Left lung (tissue), 14 donors: ENCODE data around the gene ZNF182. TPM values are rescaled to one million over a fixed set of nuclear protein-coding genes. Genes with fewer than 3 reads are reported as not detected.
A peak's percentile ranks its signal among the peaks of the same experiment; 100 is the strongest.

Experiments used
- ATAC-seq: fragments of 200-7000 bp; cut with Tn5 transposase; one replicate; pipeline ENCODE4 v1.9.1; 2020; ENCODE audit warnings: moderate library complexity
- DNase-seq, 4 donors: peaks; one replicate each; pipeline ENCODE4 v3.0.0-alpha.2; 2013 to 2020
- H3K27ac ChIP-seq, 2 donors: fragments of 200-600 bp; sonication (generic) in 1 of 2; one replicate each; pipeline versions ENCODE4 v1.5.0 to v1.8.0; 2020 to 2021
- H3K27me3 ChIP-seq, 2 donors: fragments of 200-600 bp; sonication (generic) in 1 of 2; one replicate each; pipeline versions ENCODE4 v1.5.0 to v1.8.0; 2020 to 2021
- H3K36me3 ChIP-seq, 2 donors: fragments of 200-600 bp; sonication (generic) in 1 of 2; one replicate each; pipeline versions ENCODE4 v1.5.0 to v1.8.0; 2020 to 2021
- H3K4me1 ChIP-seq, 2 donors: fragments of 200-600 bp; one replicate each; pipeline ENCODE4 v1.8.0; 2021
- H3K4me3 ChIP-seq, 2 donors: fragments of 200-600 bp; sonication (generic) in 1 of 2; one replicate each; pipeline versions ENCODE4 v1.5.0 to v1.8.0; 2020 to 2021; ENCODE audit warnings: mild to moderate bottlenecking in 1 of 2
- H3K9me3 ChIP-seq, 2 donors: fragments of 200-600 bp; sonication (generic) in 1 of 2; one replicate each; pipeline versions ENCODE4 v1.5.0 to v1.8.0; 2020 to 2021
- CTCF ChIP-seq, 2 donors: fragments of 200-600 bp; sonication (generic) in 1 of 2; IDR thresholded peaks; one replicate each; pipeline versions ENCODE4 v1.5.0 to v1.8.0; 2021; ENCODE audit warnings: antibody characterized with exemption in 2 of 2
- intact Hi-C, 2 donors: fragments of 100-400 bp; cut with DNase I; formaldehyde crosslinking; loops; one replicate each; pipeline versions ENCODE4 v1.11.2 to v1.14.2; 2022
- long read RNA-seq, 12 donors: library from polyadenylated mRNA in 2 of 12; unstranded in 2 of 12; transcript quantifications; one replicate each; pipeline ENCODE4 v2.0.0 and lab custom pipeline, GENCODE V29; 2019 to 2026
- polyA plus RNA-seq, 6 donors: library from polyadenylated mRNA; unstranded; fragments of 120-200 nt; gene quantifications; one replicate each; pipeline ENCODE4 v1.2.1, GENCODE V29; 2013; ENCODE audit not compliant: insufficient read length in 6 of 6
- total RNA-seq, 2 donors: library from RNA; stranded (reverse); fragmentation: NEBNext Ultra II Directional; extraction: Animal tissue kit (Norgen Biotek cat#: 25700); gene quantifications; one replicate each; pipeline ENCODE4 v1.2.1, GENCODE V29; 2021
- donor health status: DM: no; HTN: yes; CAD: no.
- donor health status: DM: no; HTN: no; CAD: no.

ZNF182 gene
- 1 to 10 TPM; 5.1 to 5.9 TPM for total RNA-seq
- polyA plus RNA-seq = 10 to 100 TPM in 4 of 6 donors, 1 to 10 TPM in 2; 9.6 to 13.4 (median 10.9) TPM
- long read RNA-seq, donor 1, partial matches to known transcripts = 0 of 1 reads
- long read RNA-seq, donor 1, other reads (novel, unspliced or antisense) = 0 of 1 reads
- long read RNA-seq, donor 2 = 0 reads
- long read RNA-seq, donor 3 = 0 reads
- long read RNA-seq, donor 4, partial matches to known transcripts = 0 of 1 reads
- long read RNA-seq, donor 4, other reads (novel, unspliced or antisense) = 1 of 1 reads
- long read RNA-seq, donor 5, partial matches to known transcripts = 0 of 1 reads
- long read RNA-seq, donor 5, other reads (novel, unspliced or antisense) = 0 of 1 reads
- long read RNA-seq, donor 6, partial matches to known transcripts = 0 of 2 reads
- long read RNA-seq, donor 6, other reads (novel, unspliced or antisense) = 0 of 2 reads
- long read RNA-seq, donor 7, partial matches to known transcripts = 0 of 1 reads
- long read RNA-seq, donor 7, other reads (novel, unspliced or antisense) = 0 of 1 reads
- long read RNA-seq, donor 8 = 0 reads
- long read RNA-seq, donor 9 = 0 reads
- long read RNA-seq, donor 10 = 0 reads
- long read RNA-seq, donor 11, partial matches to known transcripts = 0 of 2 reads
- long read RNA-seq, donor 11, other reads (novel, unspliced or antisense) = 0 of 2 reads
- long read RNA-seq, donor 12, partial matches to known transcripts = 0 of 1 reads
- long read RNA-seq, donor 12, other reads (novel, unspliced or antisense) = 0 of 1 reads

- no peaks in the 10 kb centered on the region for H3K36me3 ChIP-seq
- no peaks in the 10 kb centered on the region for H3K9me3 ChIP-seq
- ATAC-seq (peak; percentile 96), DNase-seq (peak; percentile 84 to 95 (median 94))
- H3K4me3 ChIP-seq = peak within 1 kb of the TSS; percentile 35 to 55
- peaks cover 0 to 9% of the 10 kb centered on the region in 2 donors for H3K4me1 ChIP-seq
- TF ChIP-seq CTCF (IDR thresholded peaks at IDR 0.05) = no peak
- intact Hi-C loops = no loop called here
- H3K27ac ChIP-seq = peak within 1 kb of the TSS; percentile 47 to 79
- no peaks in the 10 kb centered on the region for H3K27me3 ChIP-seq
These were observed at the start of gene ZNF182 for GRCh38 chrX:48003758-48004457. TSS of gene ZNF182 (minus strand) at chrX:48003989. CDS start at chrX:48002609, 1,380 bp downstream.

- Histone ChIP-seq H3K27ac (peak overlapping the region in 1 of 2 donors; percentile 40), H3K4me3 (no peak overlapping the region), H3K36me3 (no peaks in the 10 kb centered on the region), H3K4me1 (no peaks in the 10 kb centered on the region), H3K9me3 (no peaks in the 10 kb centered on the region), H3K27me3 (no peaks in the 10 kb centered on the region)
- DNase-seq (no peak), ATAC-seq (no peak)
- TF ChIP-seq CTCF (IDR thresholded peaks at IDR 0.05) = no peak
- intact Hi-C loops = no loop called here
These were observed 43.1 kb upstream of the ZNF182 start for GRCh38 chrX:48046846-48047245.

GRCh38 chrX:48045410-48046311 is 41.9 kb upstream of the ZNF182 start:
- ATAC-seq (peak; percentile 26), DNase-seq (peak in 1 of 4 donors; percentile 52)
- intact Hi-C loops = no loop called here
- H3K27ac ChIP-seq = peak overlapping the region; percentile 40 to 48
- H3K4me1 ChIP-seq = no peaks in the 10 kb centered on the region
- H3K9me3 ChIP-seq = no peaks in the 10 kb centered on the region
- H3K4me3 ChIP-seq = no peak overlapping the region
- H3K27me3 ChIP-seq = no peaks in the 10 kb centered on the region
- no peak for TF ChIP-seq CTCF (IDR thresholded peaks at IDR 0.05)
- H3K36me3 ChIP-seq = no peaks in the 10 kb centered on the region

- Histone ChIP-seq H3K4me3 (no peak overlapping the region), H3K36me3 (no peaks in the 10 kb centered on the region), H3K27me3 (no peaks in the 10 kb centered on the region), H3K9me3 (no peaks in the 10 kb centered on the region), H3K4me1 (no peaks in the 10 kb centered on the region), H3K27ac (no peak overlapping the region)
- ATAC-seq (no peak), DNase-seq (no peak)
- no peak for TF ChIP-seq CTCF (IDR thresholded peaks at IDR 0.05)
- intact Hi-C loops = no loop called here
These were observed 39.3 kb upstream of the ZNF182 start for GRCh38 chrX:48043056-48043455.
